H1 (cell line): ENCODE data around the gene CFAP61.

Experiments used
- CBX5 ChIP-seq: fragments of 300-800, 300-1000 bp; sonication (generic); IDR thresholded peaks from 2 replicates; pipeline ENCODE4 v1.7.1; 2016; ENCODE audit warnings: antibody characterized with exemption, low read length, low read depth
- CTCF ChIP-seq, 3 experiments: IDR thresholded peaks; 1 replicate in 2 of 3; 2 replicates in 1 of 3; pipeline versions ENCODE4 v1.5.1 to v1.6.1; 2011; ENCODE audit warnings: low read length in 3 of 3, mild to moderate bottlenecking in 3 of 3, inconsistent platforms in 2 of 3, low read depth in 1 of 3, moderate library complexity in 1 of 3; ENCODE audit not compliant: insufficient read depth in 1 of 3; ENCODE audit errors: control extremely low read depth in 1 of 3
- E2F6 ChIP-seq: IDR thresholded peaks from 2 replicates; pipeline ENCODE4 v1.6.1; 2012; ENCODE audit warnings: inconsistent platforms
- EGR1 ChIP-seq: IDR thresholded peaks from 2 replicates; pipeline ENCODE4 v1.6.1; 2011; ENCODE audit warnings: low read depth, low read length, borderline replicate concordance
- EP300 ChIP-seq, 2 experiments: IDR thresholded peaks; 1 replicate in 1 of 2; 2 replicates in 1 of 2; pipeline ENCODE4 v1.6.1; 2011 to 2012; ENCODE audit warnings: low read depth in 2 of 2, low read length in 2 of 2, mild to moderate bottlenecking in 2 of 2, borderline replicate concordance in 1 of 2, inconsistent platforms in 1 of 2, moderate library complexity in 1 of 2
- GABPA ChIP-seq: IDR thresholded peaks from 2 replicates; pipeline ENCODE4 v1.6.1; 2011; ENCODE audit warnings: mild to moderate bottlenecking, low read length, moderate library complexity, borderline replicate concordance; ENCODE audit not compliant: insufficient read depth
- HDAC2 ChIP-seq, 2 experiments: fragments of 300-600 bp in 1 of 2; sonication (generic) in 1 of 2; IDR thresholded peaks; 2 replicates each; pipeline ENCODE4 v1.6.1; 2011 to 2012; ENCODE audit warnings: low read depth in 2 of 2, low read length in 2 of 2, mild to moderate bottlenecking in 2 of 2, moderate library complexity in 2 of 2, borderline replicate concordance in 1 of 2, inconsistent platforms in 1 of 2
- JUN ChIP-seq: IDR thresholded peaks from 2 replicates; pipeline ENCODE4 v1.6.1; 2011; ENCODE audit warnings: low read depth, mild to moderate bottlenecking, improper control_type of control experiment, low read length
- KDM1A ChIP-seq: fragments of 200-600, 300-600 bp; sonication (generic); IDR thresholded peaks from 2 replicates; pipeline ENCODE4 v1.7.1; 2016; ENCODE audit warnings: mild to moderate bottlenecking, low read length, borderline replicate concordance
- POLR2A ChIP-seq, 2 experiments: IDR thresholded peaks; 1 replicate in 1 of 2; 2 replicates in 1 of 2; pipeline ENCODE4 v1.6.1; 2011; ENCODE audit warnings: low read depth in 2 of 2, low read length in 2 of 2, mild to moderate bottlenecking in 2 of 2; ENCODE audit errors: control extremely low read depth in 1 of 2
- POLR2AphosphoS5 ChIP-seq: IDR thresholded peaks from 2 replicates; pipeline ENCODE4 v1.6.1; 2011; ENCODE audit warnings: low read depth, low read length
- SP1 ChIP-seq: IDR thresholded peaks from 2 replicates; pipeline ENCODE4 v1.6.1; 2011; ENCODE audit warnings: low read depth, low read length
- TAF1 ChIP-seq: IDR thresholded peaks from 2 replicates; pipeline ENCODE4 v1.6.1; 2011; ENCODE audit warnings: mild to moderate bottlenecking, low read depth, low read length
- TEAD4 ChIP-seq: IDR thresholded peaks from 2 replicates; pipeline ENCODE4 v1.6.1; 2012; ENCODE audit warnings: low read depth, low read length, inconsistent platforms, mixed read lengths

GRCh38 chr20:20223981-20224380, 171.6 kb downstream of the CFAP61 start:
- TF ChIP-seq TAF1 (no peak), SP1 (no peak), CTCF (IDR thresholded peaks at IDR 0.05; ENCODE audit: control extremely low read depth in 1 of 3, insufficient read depth in 1 of 3, low read depth in 1 of 3, low read length in 3 of 3) (no peak), GABPA (no peak), POLR2AphosphoS5 (no peak), POLR2A (IDR thresholded peaks at IDR 0.05; ENCODE audit: control extremely low read depth in 1 of 2, low read depth in 2 of 2, low read length in 2 of 2) (no peak), JUN (no peak), HDAC2 (IDR thresholded peaks at IDR 0.05; ENCODE audit: borderline replicate concordance in 1 of 2, low read depth in 2 of 2, low read length in 2 of 2) (no peak), KDM1A (no peak), EGR1 (no peak), CBX5 (no peak), EP300 (IDR thresholded peaks at IDR 0.05; ENCODE audit: borderline replicate concordance in 1 of 2, low read depth in 2 of 2, low read length in 2 of 2) (no peak), E2F6 (no peak), TEAD4 (no peak)
